Measurements from ENCODE around the gene STARD3.

- TF ChIP-seq ARNT (IDR thresholded peaks at IDR 0.05) (no peak), NFRKB (IDR thresholded peaks at IDR 0.05) (no peak), ELF4 (IDR thresholded peaks at IDR 0.05) (no peak), FOXM1 (IDR thresholded peaks at IDR 0.05; ENCODE audit: borderline replicate concordance) (no peak), BHLHE40 (IDR thresholded peaks at IDR 0.05; ENCODE audit: borderline replicate concordance) (no peak), SP1 (IDR thresholded peaks at IDR 0.05) (no peak), LEF1 (IDR thresholded peaks at IDR 0.05; ENCODE audit: borderline replicate concordance) (no peak)
Observed at GRCh38 chr17:39626171-39627046, 10.5 kb upstream of the STARD3 start, which contains the start of gene PPP1R1B.

Data from HEK293T (cell line).